Kidney epithelial cell (primary cell): ENCODE results near the gene UFD1. TPM values are rescaled to one million over a fixed set of nuclear protein-coding genes. Genes with fewer than 3 reads are reported as not detected.
"Not testable (repeated sequence)": the region's sequence is repeated elsewhere in the genome, so short reads cannot be mapped to it uniquely, and the experiment has no call there.

ENCODE experiments used
- DNase-seq: peaks from one replicate; pipeline ENCODE4 v3.0.0-alpha.2; 2010; ENCODE audit warnings: low read depth
- H3K27me3 ChIP-seq: 2 replicates; pipeline ENCODE4 v1.6.0; 2011; ENCODE audit warnings: low read length; ENCODE audit not compliant: control insufficient read depth, insufficient read depth
- H3K36me3 ChIP-seq: 2 replicates; pipeline ENCODE4 v1.5.1; 2011; ENCODE audit warnings: low read length; ENCODE audit not compliant: control insufficient read depth, insufficient read depth
- H3K4me3 ChIP-seq: 2 replicates; pipeline ENCODE4 v1.5.1; 2011; ENCODE audit warnings: low read depth, mild to moderate bottlenecking, control low read depth, low read length
- CTCF ChIP-seq: IDR thresholded peaks from 2 replicates; pipeline ENCODE4 v1.5.1; 2011; ENCODE audit warnings: mild to moderate bottlenecking, moderate library complexity, low read length, control low read depth, inconsistent platforms; ENCODE audit not compliant: insufficient read depth, poor library complexity, severe bottlenecking
- total RNA-seq: library from RNA; depleted of rRNA; stranded (reverse); fragments of >200 nt; gene quantifications from 2 replicates; pipeline ENCODE4 v1.2.3, GENCODE V29; 2015

Gene UFD1
- total RNA-seq, 1 donor from 2014 or later, result 48.9 TPM

GRCh38 chr22:19443544-19444211, 35.3 kb downstream of the UFD1 start:
- DNase-seq, result no peak
- no peak for TF ChIP-seq CTCF
- no peak overlapping the region for H3K4me3 ChIP-seq
- peaks cover 2% of the 10 kb centered on the region for H3K36me3 ChIP-seq
- no peaks in the 10 kb centered on the region for H3K27me3 ChIP-seq

- Histone ChIP-seq H3K36me3 (peaks cover 2% of the 10 kb centered on the region), H3K4me3 (no peak overlapping the region), H3K27me3 (no peaks in the 10 kb centered on the region)
- no peak for DNase-seq
- TF ChIP-seq CTCF, result no peak
Measured at GRCh38 chr22:19442166-19442565, 36.8 kb downstream of the UFD1 start.

- H3K27me3 ChIP-seq, result no peaks in the 10 kb centered on the region
- H3K4me3 ChIP-seq, result no peak overlapping the region
- H3K36me3 ChIP-seq, result peaks cover 2% of the 10 kb centered on the region
- no peak for DNase-seq
- no peak for TF ChIP-seq CTCF
Measured at GRCh38 chr22:19440411-19441195, 38.4 kb downstream of the UFD1 start.

GRCh38 chr22:19438298-19438697, 40.7 kb downstream of the UFD1 start:
- TF ChIP-seq CTCF, result no peak
- Histone ChIP-seq H3K36me3 (no peaks in the 10 kb centered on the region), H3K4me3 (no peak overlapping the region), H3K27me3 (no peaks in the 10 kb centered on the region)
- DNase-seq, result no peak

GRCh38 chr22:19436444-19437161, 42.4 kb downstream of the UFD1 start:
- not testable (repeated sequence) for DNase-seq, H3K27me3 ChIP-seq, H3K4me3 ChIP-seq, H3K36me3 ChIP-seq

GRCh38 chr22:19434829-19435580, 44.0 kb downstream of the UFD1 start:
- TF ChIP-seq CTCF, result no peak
- no peaks in the 10 kb centered on the region for H3K36me3 ChIP-seq
- DNase-seq, result no peak
- H3K4me3 ChIP-seq, result no peak overlapping the region
- no peaks in the 10 kb centered on the region for H3K27me3 ChIP-seq
